GM18526 (cell line): ENCODE results near the gene KIF26A.

Experiments used
- POLR2A ChIP-seq: IDR thresholded peaks from 3 replicates; pipeline ENCODE4 v1.6.1; 2011; ENCODE audit not compliant: insufficient read length; ENCODE audit errors: extremely low read depth

The KIF26A gene

GRCh38 chr14:104201063-104201462, 62.7 kb downstream of the KIF26A start:
- TF ChIP-seq POLR2A, result no peak

GRCh38 chr14:104201496-104201895, 63.1 kb downstream of the KIF26A start:
- no peak for TF ChIP-seq POLR2A

- no peak for TF ChIP-seq POLR2A
Observed at GRCh38 chr14:104202259-104203070, 64.1 kb downstream of the KIF26A start.

- no peak for TF ChIP-seq POLR2A
Observed at GRCh38 chr14:104203071-104203425, 64.7 kb downstream of the KIF26A start.

- no peak for TF ChIP-seq POLR2A
Observed at GRCh38 chr14:104204660-104205149, 66.3 kb downstream of the KIF26A start.

- no peak for TF ChIP-seq POLR2A
Observed at GRCh38 chr14:104205781-104206180, 67.4 kb downstream of the KIF26A start.

- no peak for TF ChIP-seq POLR2A
Observed at GRCh38 chr14:104206281-104206904, 68.0 kb downstream of the KIF26A start.

- TF ChIP-seq POLR2A, result no peak
Observed at GRCh38 chr14:104207142-104208014, 69.0 kb downstream of the KIF26A start.

- no peak for TF ChIP-seq POLR2A
Observed at GRCh38 chr14:104209985-104210816, 71.8 kb downstream of the KIF26A start.

GRCh38 chr14:104210817-104211195, 72.4 kb downstream of the KIF26A start:
- TF ChIP-seq POLR2A, result no peak

- TF ChIP-seq POLR2A, result no peak
Observed at GRCh38 chr14:104211215-104211614, 72.8 kb downstream of the KIF26A start.

GRCh38 chr14:104211741-104212140, 73.4 kb downstream of the KIF26A start:
- no peak for TF ChIP-seq POLR2A

GRCh38 chr14:104212206-104213095, 74.1 kb downstream of the KIF26A start:
- TF ChIP-seq POLR2A, result no peak
